Right lobe of liver (tissue), 4 donors: ENCODE data around the gene CALCR.

ENCODE experiments used
- POLR2A ChIP-seq: fragments of 450-650 bp; IDR thresholded peaks from one replicate; pipeline ENCODE4 v1.6.1; 2017; ENCODE audit warnings: antibody characterized with exemption, mild to moderate bottlenecking
- TF ChIP-seq, protein P1 (sequence below), 4 donors: fragments of 200-600 bp in 3 of 4; fragments of 450-650 bp in 1 of 4; IDR thresholded peaks; one replicate each; pipeline versions ENCODE4 v1.5.1 to v1.8.0; 2016 to 2022; ENCODE audit warnings: antibody characterized with exemption in 4 of 4, mild to moderate bottlenecking in 2 of 4
- donor health status: DM: no; HTN: no; CAD: no.
- donor health status: DM: no; HTN: no; CAD: no.
- donor health status: DM: no; HTN: yes; CAD: no.

GRCh38 chr7:93461350-93461749 lies 113.2 kb downstream of the CALCR start:
- TF ChIP-seq, protein P1, sequence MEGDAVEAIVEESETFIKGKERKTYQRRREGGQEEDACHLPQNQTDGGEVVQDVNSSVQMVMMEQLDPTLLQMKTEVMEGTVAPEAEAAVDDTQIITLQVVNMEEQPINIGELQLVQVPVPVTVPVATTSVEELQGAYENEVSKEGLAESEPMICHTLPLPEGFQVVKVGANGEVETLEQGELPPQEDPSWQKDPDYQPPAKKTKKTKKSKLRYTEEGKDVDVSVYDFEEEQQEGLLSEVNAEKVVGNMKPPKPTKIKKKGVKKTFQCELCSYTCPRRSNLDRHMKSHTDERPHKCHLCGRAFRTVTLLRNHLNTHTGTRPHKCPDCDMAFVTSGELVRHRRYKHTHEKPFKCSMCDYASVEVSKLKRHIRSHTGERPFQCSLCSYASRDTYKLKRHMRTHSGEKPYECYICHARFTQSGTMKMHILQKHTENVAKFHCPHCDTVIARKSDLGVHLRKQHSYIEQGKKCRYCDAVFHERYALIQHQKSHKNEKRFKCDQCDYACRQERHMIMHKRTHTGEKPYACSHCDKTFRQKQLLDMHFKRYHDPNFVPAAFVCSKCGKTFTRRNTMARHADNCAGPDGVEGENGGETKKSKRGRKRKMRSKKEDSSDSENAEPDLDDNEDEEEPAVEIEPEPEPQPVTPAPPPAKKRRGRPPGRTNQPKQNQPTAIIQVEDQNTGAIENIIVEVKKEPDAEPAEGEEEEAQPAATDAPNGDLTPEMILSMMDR (IDR thresholded peaks at IDR 0.05), result peak in 2 of 4 donors; percentile 22 to 36
- TF ChIP-seq POLR2A, result no peak
